ENCODE measurements around the gene NGF.

NGF gene

DNA sequence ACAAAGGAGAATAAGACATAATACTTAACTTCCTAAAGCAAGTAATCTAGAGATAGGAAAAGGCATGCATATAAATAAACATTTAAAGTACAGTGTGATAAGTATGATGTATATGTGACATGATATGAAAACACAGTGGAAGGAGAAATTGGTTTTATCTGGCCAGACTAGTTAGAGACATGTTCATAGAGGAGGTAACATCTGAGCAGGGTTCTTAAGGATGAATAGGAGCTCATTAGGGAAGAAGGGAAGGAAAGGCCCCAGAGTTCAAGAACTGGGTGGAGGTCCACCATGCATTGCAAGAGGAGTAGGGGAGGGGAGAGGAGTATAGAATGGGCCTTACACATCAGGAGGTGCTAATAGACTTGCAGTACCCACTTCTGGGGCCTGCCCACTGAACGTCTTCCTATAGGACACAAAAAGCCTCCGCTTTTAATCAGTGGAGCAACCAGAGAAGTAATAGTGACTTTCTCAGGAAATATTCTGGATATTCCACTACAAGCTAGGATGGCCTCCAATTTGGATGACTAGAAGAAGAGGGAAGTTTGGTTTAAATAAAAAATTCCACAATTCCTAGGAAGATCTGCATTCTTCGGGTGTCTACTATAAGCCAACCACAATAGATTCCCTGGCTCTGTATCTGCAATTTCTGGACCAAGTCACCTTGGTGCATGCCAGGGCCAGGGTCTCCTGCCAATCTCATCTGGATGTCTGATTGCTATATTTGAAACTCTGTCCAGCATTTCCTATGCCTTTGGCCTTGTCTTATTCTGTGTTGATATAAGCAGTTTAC, 41.9 kb downstream of the NGF start:
- no peak overlapping the region for H4K12ac ChIP-seq (ENCODE audit: low read depth, low read length)
- H3K27ac ChIP-seq (ENCODE audit: low read depth, low read length) = no peak overlapping the region
- no peaks in the 10 kb centered on the region for H3K27me3 ChIP-seq (ENCODE audit: insufficient read depth, low read length)
- no peak overlapping the region for H3K18ac ChIP-seq (ENCODE audit: low read length)
- no peak for DNase-seq
- H2BK12ac ChIP-seq (ENCODE audit: low read length) = no peak overlapping the region
- H3K23ac ChIP-seq (ENCODE audit: low read length) = no peak overlapping the region
- no peak overlapping the region for H3K4me2 ChIP-seq (ENCODE audit: low read length)
- H2AK5ac ChIP-seq (ENCODE audit: low read length) = no peak overlapping the region
- H4K91ac ChIP-seq (ENCODE audit: low read depth, low read length) = no peak overlapping the region
- no peaks in the 10 kb centered on the region for H3K79me2 ChIP-seq (ENCODE audit: control insufficient read depth, insufficient read depth, low read length, poor library complexity)
- H2AFZ ChIP-seq (ENCODE audit: insufficient read depth, low read length, poor library complexity) = no peak overlapping the region
- peaks cover 6 to 13% of the 10 kb centered on the region in 2 experiments for H3K4me1 ChIP-seq (ENCODE audit: control insufficient read depth in 1 of 2, insufficient read depth in 2 of 2, low read length in 2 of 2)
- no peak overlapping the region for H2BK5ac ChIP-seq (ENCODE audit: low read depth, low read length, poor library complexity)
- no peak overlapping the region for H4K8ac ChIP-seq (ENCODE audit: low read depth, low read length)
- H3K79me1 ChIP-seq (ENCODE audit: low read length) = peaks cover 6% of the 10 kb centered on the region
- no peak overlapping the region for H3K14ac ChIP-seq (ENCODE audit: low read length)
- WGBS (ENCODE audit: extremely low coverage, insufficient coverage, insufficient read length) = no CpG with 5 or more reads among the region's 3 CpGs
- no peak overlapping the region for H3K4ac ChIP-seq (ENCODE audit: low read depth, low read length)
- no peaks in the 10 kb centered on the region for H3K36me3 ChIP-seq (ENCODE audit: control insufficient read depth in 1 of 2, insufficient read depth in 2 of 2, low read length in 2 of 2)
- no peaks in the 10 kb centered on the region for H3K9me3 ChIP-seq (ENCODE audit: insufficient read depth, low read depth, low read length)
- no peak overlapping the region for H2BK120ac ChIP-seq (ENCODE audit: insufficient read depth, low read length, poor library complexity)
- no peak overlapping the region for H3K4me3 ChIP-seq (ENCODE audit: low read depth, low read length)
- no peak overlapping the region for H3K9ac ChIP-seq (ENCODE audit: low read length)

DNA sequence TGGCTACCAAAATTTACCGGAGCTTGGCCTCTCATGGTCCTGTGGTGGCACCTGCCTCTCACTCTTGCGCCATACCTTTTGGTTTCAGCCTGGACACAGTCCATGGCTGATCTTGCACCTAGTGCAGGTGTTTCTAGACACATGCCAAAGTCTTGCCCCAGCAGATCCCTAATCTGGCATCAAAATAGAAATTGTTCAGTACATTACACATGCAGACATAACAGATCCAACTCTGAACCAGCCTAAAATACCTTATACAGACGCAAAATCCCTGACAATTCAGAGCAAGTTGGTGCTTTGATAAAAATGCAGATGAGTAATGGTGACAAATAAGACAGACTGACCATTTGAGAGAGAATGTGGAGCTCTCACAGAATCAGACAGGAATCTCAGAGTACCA, 44.1 kb downstream of the NGF start:
- H3K36me3 ChIP-seq (ENCODE audit: control insufficient read depth in 1 of 2, insufficient read depth in 2 of 2, low read length in 2 of 2) = no peaks in the 10 kb centered on the region
- peaks cover 4% of the 10 kb centered on the region for H3K79me1 ChIP-seq (ENCODE audit: low read length)
- no peaks in the 10 kb centered on the region for H3K79me2 ChIP-seq (ENCODE audit: control insufficient read depth, insufficient read depth, low read length, poor library complexity)
- peaks cover 6 to 8% of the 10 kb centered on the region in 2 experiments for H3K4me1 ChIP-seq (ENCODE audit: control insufficient read depth in 1 of 2, insufficient read depth in 2 of 2, low read length in 2 of 2)
- H4K91ac ChIP-seq (ENCODE audit: low read depth, low read length) = no peak overlapping the region
- H3K9ac ChIP-seq (ENCODE audit: low read length) = no peak overlapping the region
- no peak overlapping the region for H4K12ac ChIP-seq (ENCODE audit: low read depth, low read length)
- H3K4me2 ChIP-seq (ENCODE audit: low read length) = no peak overlapping the region
- H3K23ac ChIP-seq (ENCODE audit: low read length) = no peak overlapping the region
- H2BK12ac ChIP-seq (ENCODE audit: low read length) = no peak overlapping the region
- no peak overlapping the region for H3K4ac ChIP-seq (ENCODE audit: low read depth, low read length)
- no peak overlapping the region for H2AK5ac ChIP-seq (ENCODE audit: low read length)
- H3K18ac ChIP-seq (ENCODE audit: low read length) = no peak overlapping the region
- H3K27ac ChIP-seq (ENCODE audit: low read depth, low read length) = no peak overlapping the region
- no peak overlapping the region for H3K14ac ChIP-seq (ENCODE audit: low read length)
- H3K4me3 ChIP-seq (ENCODE audit: low read depth, low read length) = no peak overlapping the region
- no peak overlapping the region for H4K8ac ChIP-seq (ENCODE audit: low read depth, low read length)
- no peaks in the 10 kb centered on the region for H3K9me3 ChIP-seq (ENCODE audit: insufficient read depth, low read depth, low read length)
- no peak overlapping the region for H2BK120ac ChIP-seq (ENCODE audit: insufficient read depth, low read length, poor library complexity)
- no peaks in the 10 kb centered on the region for H3K27me3 ChIP-seq (ENCODE audit: insufficient read depth, low read length)
- no CpG with 5 or more reads among the region's 3 CpGs for WGBS (ENCODE audit: extremely low coverage, insufficient coverage, insufficient read length)
- no peak overlapping the region for H2AFZ ChIP-seq (ENCODE audit: insufficient read depth, low read length, poor library complexity)
- no peak overlapping the region for H2BK5ac ChIP-seq (ENCODE audit: low read depth, low read length, poor library complexity)
- DNase-seq = no peak

DNA sequence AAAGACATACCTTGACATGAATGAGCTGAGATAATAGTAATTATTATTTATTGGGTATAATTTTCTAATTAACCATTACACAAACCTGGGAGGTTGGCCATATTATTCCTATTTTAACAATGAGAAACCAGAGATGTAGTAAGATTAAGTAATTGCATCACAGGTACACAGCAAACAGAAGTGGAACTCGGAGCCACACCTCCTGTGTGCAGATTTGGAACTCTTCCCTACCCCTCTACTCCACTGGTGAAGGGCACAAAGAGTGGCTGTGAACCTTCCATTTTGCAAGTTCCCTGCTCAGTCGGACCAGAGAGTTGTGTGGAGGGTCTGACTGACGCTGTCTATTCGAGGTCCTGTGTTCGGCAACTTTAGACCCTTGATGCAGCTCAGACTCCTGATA, 45.0 kb downstream of the NGF start:
- Histone ChIP-seq H3K79me2 (ENCODE audit: control insufficient read depth, insufficient read depth, low read length, poor library complexity) (no peaks in the 10 kb centered on the region), H2AFZ (ENCODE audit: insufficient read depth, low read length, poor library complexity) (no peak overlapping the region), H3K79me1 (ENCODE audit: low read length) (peaks cover 4% of the 10 kb centered on the region), H2BK120ac (ENCODE audit: insufficient read depth, low read length, poor library complexity) (no peak overlapping the region), H3K36me3 (ENCODE audit: control insufficient read depth in 1 of 2, insufficient read depth in 2 of 2, low read length in 2 of 2) (no peaks in the 10 kb centered on the region), H2BK12ac (ENCODE audit: low read length) (no peak overlapping the region), H3K27me3 (ENCODE audit: insufficient read depth, low read length) (no peaks in the 10 kb centered on the region), H2AK5ac (ENCODE audit: low read length) (no peak overlapping the region), H3K4me3 (ENCODE audit: low read depth, low read length) (no peak overlapping the region), H4K8ac (ENCODE audit: low read depth, low read length) (no peak overlapping the region), H4K91ac (ENCODE audit: low read depth, low read length) (no peak overlapping the region), H3K4me1 (ENCODE audit: control insufficient read depth in 1 of 2, insufficient read depth in 2 of 2, low read length in 2 of 2) (peaks cover 6 to 7% of the 10 kb centered on the region in 2 experiments), H3K27ac (ENCODE audit: low read depth, low read length) (no peak overlapping the region), H3K18ac (ENCODE audit: low read length) (no peak overlapping the region), H3K9me3 (ENCODE audit: insufficient read depth, low read depth, low read length) (no peaks in the 10 kb centered on the region), H3K23ac (ENCODE audit: low read length) (no peak overlapping the region), H3K4ac (ENCODE audit: low read depth, low read length) (no peak overlapping the region), H4K12ac (ENCODE audit: low read depth, low read length) (no peak overlapping the region), H2BK5ac (ENCODE audit: low read depth, low read length, poor library complexity) (no peak overlapping the region), H3K4me2 (ENCODE audit: low read length) (no peak overlapping the region), H3K9ac (ENCODE audit: low read length) (no peak overlapping the region), H3K14ac (ENCODE audit: low read length) (no peak overlapping the region)
- no peak for DNase-seq
- WGBS (ENCODE audit: extremely low coverage, insufficient coverage, insufficient read length) = no CpG with 5 or more reads among the region's 5 CpGs

DNA sequence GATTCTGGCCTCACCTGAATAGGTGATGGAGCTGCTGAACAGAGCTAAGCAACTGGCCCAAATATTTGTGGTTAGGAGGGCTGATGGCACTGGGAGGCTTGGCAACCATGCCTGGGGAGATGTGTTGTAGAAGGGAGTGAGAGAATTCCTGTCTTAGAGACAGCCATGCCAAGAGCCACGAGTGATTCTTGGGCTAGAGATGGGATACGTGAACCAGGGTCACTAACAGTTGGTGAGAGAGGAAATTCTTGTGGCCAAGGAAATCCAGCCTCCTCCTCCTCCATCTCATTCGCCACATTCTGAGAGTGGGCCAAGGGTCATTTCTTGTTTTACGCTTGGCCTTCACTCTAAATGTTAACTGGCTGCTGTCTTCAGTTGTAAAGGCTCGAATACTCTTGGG, 46.3 kb downstream of the NGF start:
- Histone ChIP-seq H2BK12ac (ENCODE audit: low read length) (peak overlapping the region; percentile 0), H3K79me2 (ENCODE audit: control insufficient read depth, insufficient read depth, low read length, poor library complexity) (no peaks in the 10 kb centered on the region), H3K9ac (ENCODE audit: low read length) (no peak overlapping the region), H3K79me1 (ENCODE audit: low read length) (peaks cover 4% of the 10 kb centered on the region), H2AFZ (ENCODE audit: insufficient read depth, low read length, poor library complexity) (no peak overlapping the region), H4K8ac (ENCODE audit: low read depth, low read length) (no peak overlapping the region), H2AK5ac (ENCODE audit: low read length) (no peak overlapping the region), H3K14ac (ENCODE audit: low read length) (no peak overlapping the region), H4K12ac (ENCODE audit: low read depth, low read length) (no peak overlapping the region), H3K23ac (ENCODE audit: low read length) (no peak overlapping the region), H2BK5ac (ENCODE audit: low read depth, low read length, poor library complexity) (no peak overlapping the region), H3K4ac (ENCODE audit: low read depth, low read length) (no peak overlapping the region), H3K27me3 (ENCODE audit: insufficient read depth, low read length) (no peaks in the 10 kb centered on the region), H4K91ac (ENCODE audit: low read depth, low read length) (no peak overlapping the region), H3K4me2 (ENCODE audit: low read length) (no peak overlapping the region), H3K4me3 (ENCODE audit: low read depth, low read length) (no peak overlapping the region), H3K4me1 (ENCODE audit: control insufficient read depth in 1 of 2, insufficient read depth in 2 of 2, low read length in 2 of 2) (peaks cover 6 to 7% of the 10 kb centered on the region in 2 experiments), H3K9me3 (ENCODE audit: insufficient read depth, low read depth, low read length) (no peaks in the 10 kb centered on the region), H3K18ac (ENCODE audit: low read length) (no peak overlapping the region), H2BK120ac (ENCODE audit: insufficient read depth, low read length, poor library complexity) (no peak overlapping the region), H3K36me3 (ENCODE audit: control insufficient read depth in 1 of 2, insufficient read depth in 2 of 2, low read length in 2 of 2) (no peaks in the 10 kb centered on the region), H3K27ac (ENCODE audit: low read depth, low read length) (no peak overlapping the region)
- WGBS (ENCODE audit: extremely low coverage, insufficient coverage, insufficient read length) = no CpG with 5 or more reads among the region's 5 CpGs
- DNase-seq = no peak

Measured in trophoblast cell (in vitro differentiated cells and primary cell).